GM12892 (cell line): ENCODE data around the gene GRAMD2A.

Experiments used
- POLR2A ChIP-seq: IDR thresholded peaks from 2 replicates; pipeline ENCODE4 v1.6.1; 2011; ENCODE audit warnings: low read depth, low read length, control low read depth
- POLR2AphosphoS5 ChIP-seq: IDR thresholded peaks from 2 replicates; pipeline ENCODE4 v1.6.1; 2011; ENCODE audit warnings: low read depth, low read length, control low read depth
- TAF1 ChIP-seq: IDR thresholded peaks from 2 replicates; pipeline ENCODE4 v1.6.1; 2011; ENCODE audit warnings: low read depth, mild to moderate bottlenecking, control low read depth, low read length, borderline replicate concordance

GRCh38 chr15:72200395-72201237, 3.0 kb upstream of the GRAMD2A start:
- TF ChIP-seq POLR2AphosphoS5 = no peak
- no peak for TF ChIP-seq TAF1
- TF ChIP-seq POLR2A = no peak
